Natural killer cell treated with Interleukin-12 subunit alpha and Interleukin-12 subunit beta and Interleukin-15 and Interleukin-18, amount 100 ng/mL, for 72 hours (primary cell): Measurements from ENCODE around the gene ASAP3. TPM values are rescaled to one million over a fixed set of nuclear protein-coding genes. Genes with fewer than 3 reads are reported as not detected.

Source experiments
- ATAC-seq, 2 donors: fragments of 150-1000 bp; cut with Tn5 transposase in 1 of 2; sonication (Bioruptor Pico), chemical (Tn5 transposase) in 1 of 2; 2 replicates each; pipeline ENCODE4 v1.10.0; 2021
- DNase-seq: peaks from one replicate; pipeline ENCODE4 v3.0.0; 2022; ENCODE audit warnings: low spot score
- H3K27ac Mint-ChIP-seq, 2 donors: 1 replicate in 1 of 2; 2 replicates in 1 of 2; pipeline ENCODE4 v1.8.0; 2022; ENCODE audit warnings: mixed read lengths in 2 of 2, mild to moderate bottlenecking in 1 of 2, moderate library complexity in 1 of 2
- H3K27me3 Mint-ChIP-seq, 2 donors: 1 replicate in 1 of 2; 2 replicates in 1 of 2; pipeline ENCODE4 v1.8.0; 2022; ENCODE audit warnings: mixed read lengths in 2 of 2
- H3K36me3 Mint-ChIP-seq: one replicate; pipeline ENCODE4 v1.8.0; 2022; ENCODE audit warnings: mixed read lengths
- H3K4me1 Mint-ChIP-seq, 2 donors: 1 replicate in 1 of 2; 2 replicates in 1 of 2; pipeline ENCODE4 v1.8.0; 2022; ENCODE audit warnings: low read depth in 2 of 2, mixed read lengths in 2 of 2, mild to moderate bottlenecking in 1 of 2
- H3K4me3 Mint-ChIP-seq: one replicate; pipeline ENCODE4 v1.8.0; 2022; ENCODE audit warnings: mixed read lengths
- H3K9me3 Mint-ChIP-seq: 2 replicates; pipeline ENCODE4 v1.8.0; 2022; ENCODE audit warnings: mixed read lengths
- total RNA-seq, 2 donors: library from RNA; stranded (reverse); gene quantifications; one replicate each; pipeline ENCODE4 v1.2.3, GENCODE V29; 2022

ASAP3 gene
- total RNA-seq, 2 donors from 2014 or later: not detected

GRCh38 chr1:23424293-23425192, 59.4 kb downstream of the ASAP3 start, which contains the start of gene TCEA3:
TCEA3 (minus strand) TSS chr1:23424748; CDS start chr1:23424633, 115 bp downstream.
- Mint-ChIP-seq H3K9me3 (no peaks in the 10 kb centered on the region), H3K27ac (no peak within 1 kb of the TSS), H3K4me1 (peaks cover 15 to 16% of the 10 kb centered on the region in 2 donors), H3K27me3 (peaks cover 22 to 28% of the 10 kb centered on the region in 2 donors), H3K4me3 (peak within 1 kb of the TSS; percentile 56), H3K36me3 (no peaks in the 10 kb centered on the region)
- ATAC-seq (peak in 1 of 2 donors; percentile 5), DNase-seq (no peak)

GRCh38 chr1:23423415-23424292, 60.3 kb downstream of the ASAP3 start:
- Mint-ChIP-seq H3K27ac (no peak overlapping the region), H3K27me3 (peaks cover 22 to 28% of the 10 kb centered on the region in 2 donors)
- DNase-seq: no peak

DNA sequence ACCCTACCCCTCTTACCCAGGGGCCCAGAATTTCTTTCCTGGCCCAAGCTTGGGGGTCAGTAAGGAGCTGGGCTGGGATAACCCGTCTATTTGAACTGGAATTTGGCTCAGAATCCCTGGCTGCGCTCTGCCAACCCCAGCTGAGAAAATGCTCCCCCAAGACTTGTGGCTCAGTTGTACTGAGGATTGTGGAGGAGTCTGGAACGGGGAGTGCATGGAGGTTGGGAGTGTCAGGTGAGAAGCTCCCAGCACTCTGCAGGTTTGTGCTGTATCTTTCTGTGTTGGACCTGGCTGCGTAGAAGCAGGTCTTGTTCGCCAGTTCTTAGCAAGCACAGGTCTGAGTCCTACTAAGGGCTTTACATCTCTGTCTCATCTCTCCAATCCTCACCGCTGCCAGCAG, 61.0 kb downstream of the ASAP3 start:
- peaks cover 22 to 28% of the 10 kb centered on the region in 2 donors for H3K27me3 Mint-ChIP-seq
- peaks cover 15 to 16% of the 10 kb centered on the region in 2 donors for H3K4me1 Mint-ChIP-seq
- no peak overlapping the region for H3K27ac Mint-ChIP-seq
- ATAC-seq (no peak), DNase-seq (no peak)
- no peaks in the 10 kb centered on the region for H3K9me3 Mint-ChIP-seq
- H3K4me3 Mint-ChIP-seq: peak overlapping the region; percentile 19
- no peaks in the 10 kb centered on the region for H3K36me3 Mint-ChIP-seq

More at GRCh38 chr1:23423415-23424292, 60.3 kb downstream of the ASAP3 start:
- Mint-ChIP-seq H3K9me3 (no peaks in the 10 kb centered on the region), H3K36me3 (no peaks in the 10 kb centered on the region), H3K4me1 (peaks cover 15 to 16% of the 10 kb centered on the region in 2 donors), H3K4me3 (peak overlapping the region; percentile 56)
- ATAC-seq: no peak

- no peak overlapping the region for H3K27ac Mint-ChIP-seq
- DNase-seq: no peak
These were observed 61.6 kb downstream of the ASAP3 start for GRCh38 chr1:23422241-23422877.

GRCh38 chr1:23421753-23422240, 62.2 kb downstream of the ASAP3 start:
- Mint-ChIP-seq H3K27ac (no peak overlapping the region), H3K27me3 (peaks cover 22 to 26% of the 10 kb centered on the region in 2 donors), H3K36me3 (no peaks in the 10 kb centered on the region), H3K4me3 (no peak overlapping the region), H3K4me1 (peaks cover 15 to 16% of the 10 kb centered on the region in 2 donors), H3K9me3 (no peaks in the 10 kb centered on the region)
- ATAC-seq: no peak
- DNase-seq: no peak

More at GRCh38 chr1:23422241-23422877, 61.6 kb downstream of the ASAP3 start:
- Mint-ChIP-seq H3K4me3 (no peak overlapping the region), H3K9me3 (no peaks in the 10 kb centered on the region), H3K36me3 (no peaks in the 10 kb centered on the region), H3K27me3 (peaks cover 22 to 28% of the 10 kb centered on the region in 2 donors), H3K4me1 (peaks cover 15 to 16% of the 10 kb centered on the region in 2 donors)
- ATAC-seq: peak; percentile 52 to 64

GRCh38 chr1:23421343-23421742, 62.6 kb downstream of the ASAP3 start:
- no peaks in the 10 kb centered on the region for H3K36me3 Mint-ChIP-seq
- H3K4me1 Mint-ChIP-seq: peaks cover 15 to 16% of the 10 kb centered on the region in 2 donors
- DNase-seq (no peak), ATAC-seq (no peak)
- H3K9me3 Mint-ChIP-seq: no peaks in the 10 kb centered on the region
- H3K4me3 Mint-ChIP-seq: no peak overlapping the region
- peaks cover 17 to 22% of the 10 kb centered on the region in 2 donors for H3K27me3 Mint-ChIP-seq
- no peak overlapping the region for H3K27ac Mint-ChIP-seq

- Mint-ChIP-seq H3K4me3 (no peak overlapping the region), H3K36me3 (no peaks in the 10 kb centered on the region), H3K9me3 (no peaks in the 10 kb centered on the region), H3K27ac (no peak overlapping the region), H3K4me1 (peaks cover 15 to 16% of the 10 kb centered on the region in 2 donors), H3K27me3 (peaks cover 12 to 16% of the 10 kb centered on the region in 2 donors)
- ATAC-seq: no peak
- no peak for DNase-seq
These were observed 63.2 kb downstream of the ASAP3 start for GRCh38 chr1:23420778-23421177.

GRCh38 chr1:23419180-23419579, 64.8 kb downstream of the ASAP3 start:
- peaks cover 15 to 16% of the 10 kb centered on the region in 2 donors for H3K4me1 Mint-ChIP-seq
- DNase-seq (no peak), ATAC-seq (no peak)
- H3K27ac Mint-ChIP-seq: no peak overlapping the region
- no peaks in the 10 kb centered on the region for H3K9me3 Mint-ChIP-seq
- no peak overlapping the region for H3K4me3 Mint-ChIP-seq
- H3K36me3 Mint-ChIP-seq: no peaks in the 10 kb centered on the region
- H3K27me3 Mint-ChIP-seq: peaks cover 8 to 15% of the 10 kb centered on the region in 2 donors

DNA sequence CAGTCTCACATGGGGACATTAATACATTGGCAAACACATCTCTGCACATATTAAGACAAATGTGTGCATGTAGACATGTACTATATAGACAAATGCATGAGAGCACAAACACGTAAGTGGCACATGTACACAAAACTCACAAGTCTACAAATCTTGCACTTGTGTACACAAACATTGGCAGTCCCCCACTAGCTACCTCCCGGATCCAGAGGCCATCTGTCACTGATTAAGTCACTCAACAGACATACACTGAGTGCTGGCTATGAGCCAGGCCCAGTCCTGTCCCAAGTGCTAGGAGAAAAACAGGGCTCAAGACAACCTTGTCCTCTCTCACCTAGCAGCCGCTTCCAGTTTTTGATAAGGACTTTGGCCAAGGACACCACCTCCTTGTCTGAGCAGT, 66.4 kb downstream of the ASAP3 start:
- Mint-ChIP-seq H3K27me3 (peaks cover 0 to 7% of the 10 kb centered on the region in 2 donors), H3K4me1 (peaks cover 8 to 9% of the 10 kb centered on the region in 2 donors), H3K9me3 (no peaks in the 10 kb centered on the region), H3K4me3 (no peak overlapping the region), H3K27ac (no peak overlapping the region), H3K36me3 (no peaks in the 10 kb centered on the region)
- ATAC-seq: no peak
- DNase-seq: no peak

GRCh38 chr1:23416964-23417363, 67.0 kb downstream of the ASAP3 start:
- Mint-ChIP-seq H3K27me3 (peaks cover 0 to 3% of the 10 kb centered on the region in 2 donors), H3K27ac (no peak overlapping the region), H3K4me1 (peaks cover 2% of the 10 kb centered on the region in 2 donors), H3K36me3 (no peaks in the 10 kb centered on the region), H3K4me3 (no peak overlapping the region), H3K9me3 (no peaks in the 10 kb centered on the region)
- ATAC-seq (no peak), DNase-seq (no peak)

DNA sequence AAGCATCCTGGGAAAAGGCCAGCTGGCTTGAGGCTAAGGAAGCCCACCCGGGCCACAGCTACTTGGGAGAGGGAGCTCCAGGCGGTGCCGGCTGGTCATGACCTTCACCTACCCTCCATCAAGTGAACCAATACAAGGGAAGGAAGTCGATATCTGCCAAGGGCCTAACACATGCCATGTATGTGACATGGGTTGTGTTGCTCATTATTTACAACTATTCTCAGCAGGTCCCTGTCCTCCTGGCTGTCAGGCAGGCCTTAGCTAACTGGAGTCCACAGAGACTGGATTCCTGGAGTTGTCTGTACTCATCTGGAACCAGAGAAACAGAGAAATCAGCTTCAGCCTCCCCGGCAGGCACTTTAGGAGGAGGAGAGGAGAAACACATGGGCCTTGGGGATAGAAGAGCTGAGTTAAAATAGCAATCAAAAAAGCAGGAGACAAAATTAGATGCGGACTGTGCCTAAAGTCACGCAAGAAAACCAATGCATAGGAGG, 75.1 kb downstream of the ASAP3 start:
- no peaks in the 10 kb centered on the region for H3K27me3 Mint-ChIP-seq
- no peaks in the 10 kb centered on the region for H3K36me3 Mint-ChIP-seq
- no peak overlapping the region for H3K27ac Mint-ChIP-seq
- H3K9me3 Mint-ChIP-seq: no peaks in the 10 kb centered on the region
- no peak overlapping the region for H3K4me3 Mint-ChIP-seq
- peaks cover 6% of the 10 kb centered on the region in 2 donors for H3K4me1 Mint-ChIP-seq
- ATAC-seq (no peak), DNase-seq (no peak)

GRCh38 chr1:23407016-23407630, 76.9 kb downstream of the ASAP3 start:
- DNase-seq (no peak), ATAC-seq (no peak)
- H3K9me3 Mint-ChIP-seq: no peaks in the 10 kb centered on the region
- H3K36me3 Mint-ChIP-seq: no peaks in the 10 kb centered on the region
- H3K27ac Mint-ChIP-seq: no peak overlapping the region
- H3K4me1 Mint-ChIP-seq: peaks cover 8 to 12% of the 10 kb centered on the region in 2 donors
- no peak overlapping the region for H3K4me3 Mint-ChIP-seq
- no peaks in the 10 kb centered on the region for H3K27me3 Mint-ChIP-seq
